ENCODE measurements around the gene CIAO3. TPM values are rescaled to one million over a fixed set of nuclear protein-coding genes. Genes with fewer than 3 reads are reported as not detected.

Gene CIAO3
- total RNA-seq, 1 experiment from 2014 or later: 44.5 TPM

- H3K27ac Mint-ChIP-seq (ENCODE audit: unreplicated experiment): no peak overlapping the region
- no peaks in the 10 kb centered on the region for H3K27me3 Mint-ChIP-seq (ENCODE audit: insufficient read depth, unreplicated experiment)
- H3K4me1 Mint-ChIP-seq (ENCODE audit: low read depth, unreplicated experiment): peaks cover 7% of the 10 kb centered on the region
- TF ChIP-seq, protein P1, sequence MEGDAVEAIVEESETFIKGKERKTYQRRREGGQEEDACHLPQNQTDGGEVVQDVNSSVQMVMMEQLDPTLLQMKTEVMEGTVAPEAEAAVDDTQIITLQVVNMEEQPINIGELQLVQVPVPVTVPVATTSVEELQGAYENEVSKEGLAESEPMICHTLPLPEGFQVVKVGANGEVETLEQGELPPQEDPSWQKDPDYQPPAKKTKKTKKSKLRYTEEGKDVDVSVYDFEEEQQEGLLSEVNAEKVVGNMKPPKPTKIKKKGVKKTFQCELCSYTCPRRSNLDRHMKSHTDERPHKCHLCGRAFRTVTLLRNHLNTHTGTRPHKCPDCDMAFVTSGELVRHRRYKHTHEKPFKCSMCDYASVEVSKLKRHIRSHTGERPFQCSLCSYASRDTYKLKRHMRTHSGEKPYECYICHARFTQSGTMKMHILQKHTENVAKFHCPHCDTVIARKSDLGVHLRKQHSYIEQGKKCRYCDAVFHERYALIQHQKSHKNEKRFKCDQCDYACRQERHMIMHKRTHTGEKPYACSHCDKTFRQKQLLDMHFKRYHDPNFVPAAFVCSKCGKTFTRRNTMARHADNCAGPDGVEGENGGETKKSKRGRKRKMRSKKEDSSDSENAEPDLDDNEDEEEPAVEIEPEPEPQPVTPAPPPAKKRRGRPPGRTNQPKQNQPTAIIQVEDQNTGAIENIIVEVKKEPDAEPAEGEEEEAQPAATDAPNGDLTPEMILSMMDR (IDR thresholded peaks at IDR 0.05; ENCODE audit: insufficient read depth in 1 of 2, low read depth in 1 of 2, low read length in 1 of 2, severe bottlenecking in 1 of 2, unreplicated experiment in 1 of 2): no peak
- H3K9me3 ChIP-seq: no peaks in the 10 kb centered on the region
- ChIA-PET CTCF (interaction anchor here (0.7 to 1.2 kb wide), 3 partner anchors 12 to 52 kb away, joined by 3 to 4 read pairs (median 3); partner anchors contain the start of genes CHTF18, GNG13 and RPUSD1), POLR2A (interaction anchor here (0.7 kb wide), 1 partner anchor 19 kb away, joined by 3 read pairs; no protein-coding TSS in a partner anchor)
- peaks cover 6% of the 10 kb centered on the region for H3K4me1 ChIP-seq
- H3K27me3 ChIP-seq (replicated peaks; ENCODE audit: control insufficient read depth, insufficient read depth, low read length): no peaks in the 10 kb centered on the region
- H3K9me3 Mint-ChIP-seq (ENCODE audit: unreplicated experiment): no peaks in the 10 kb centered on the region
- H3K36me3 ChIP-seq (ENCODE audit: control insufficient read depth, insufficient read depth, low read length): no peaks in the 10 kb centered on the region
- intact Hi-C loops (cut with micrococcal nuclease; ENCODE audit: unreplicated experiment): no loop called here
- peaks cover 4% of the 10 kb centered on the region for H3K36me3 Mint-ChIP-seq (ENCODE audit: insufficient read depth, unreplicated experiment)
- BruUV-seq (replicated peaks): no TSS peak
- no peak overlapping the region for H3K4me3 Mint-ChIP-seq (ENCODE audit: unreplicated experiment)
- H3K4me3 ChIP-seq (ENCODE audit: low read depth, low read length): no peak overlapping the region
- DNase-seq: no peak
Observed at GRCh38 chr16:749010-749409, 8.2 kb upstream of the CIAO3 start.

GRCh38 chr16:747978-748746, 7.4 kb upstream of the CIAO3 start:
- no peaks in the 10 kb centered on the region for H3K9me3 Mint-ChIP-seq (ENCODE audit: unreplicated experiment)

DNA sequence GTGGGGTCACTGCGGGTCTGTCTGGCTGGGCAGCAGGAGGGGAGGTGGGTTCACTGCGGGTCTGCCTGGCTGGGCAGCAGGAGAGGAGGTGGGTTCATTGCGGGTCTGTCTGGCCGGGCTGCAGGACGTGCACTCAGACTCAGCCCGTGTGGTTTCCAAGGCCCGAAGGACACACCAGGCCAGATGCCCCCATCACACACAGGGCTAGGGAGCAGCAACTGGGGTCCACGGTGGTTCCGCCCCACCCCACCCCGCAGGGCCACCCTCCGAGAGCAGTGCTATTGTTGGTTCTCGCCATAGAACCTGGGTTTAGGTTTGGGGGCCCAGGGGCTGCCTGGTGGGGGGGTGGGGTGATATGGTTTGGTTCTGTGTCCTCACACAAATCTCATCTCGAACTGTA, 5.8 kb upstream of the CIAO3 start:
- intact Hi-C loops (cut with micrococcal nuclease; ENCODE audit: unreplicated experiment): no loop called here
- Histone ChIP-seq H3K36me3 (ENCODE audit: control insufficient read depth, insufficient read depth, low read length) (no peaks in the 10 kb centered on the region), H3K4me3 (ENCODE audit: low read depth, low read length) (no peak overlapping the region), H3K4me1 (peaks cover 1% of the 10 kb centered on the region), H3K9me3 (no peaks in the 10 kb centered on the region), H3K27me3 (replicated peaks; ENCODE audit: control insufficient read depth, insufficient read depth, low read length) (no peaks in the 10 kb centered on the region)
- Mint-ChIP-seq H3K9me3 (ENCODE audit: unreplicated experiment) (no peaks in the 10 kb centered on the region), H3K4me1 (ENCODE audit: low read depth, unreplicated experiment) (no peaks in the 10 kb centered on the region), H3K36me3 (ENCODE audit: insufficient read depth, unreplicated experiment) (peaks cover under 1% of the 10 kb centered on the region), H3K27ac (ENCODE audit: unreplicated experiment) (no peak overlapping the region), H3K27me3 (ENCODE audit: insufficient read depth, unreplicated experiment) (no peaks in the 10 kb centered on the region), H3K4me3 (ENCODE audit: unreplicated experiment) (no peak overlapping the region)
- ChIA-PET CTCF (no interaction called here), POLR2A (interaction anchor here (0.6 kb wide), 1 partner anchor 66 kb away, joined by 3 read pairs; no protein-coding TSS in a partner anchor)
- DNase-seq: no peak
- no TSS peak for BruUV-seq (replicated peaks)
- TF ChIP-seq, protein P1 (IDR thresholded peaks at IDR 0.05; ENCODE audit: insufficient read depth in 1 of 2, low read depth in 1 of 2, low read length in 1 of 2, severe bottlenecking in 1 of 2, unreplicated experiment in 1 of 2): no peak

More at GRCh38 chr16:747978-748746, 7.4 kb upstream of the CIAO3 start:
- Mint-ChIP-seq H3K27ac (ENCODE audit: unreplicated experiment) (no peak overlapping the region), H3K4me1 (ENCODE audit: low read depth, unreplicated experiment) (peaks cover 7% of the 10 kb centered on the region), H3K36me3 (ENCODE audit: insufficient read depth, unreplicated experiment) (peaks cover 4% of the 10 kb centered on the region), H3K27me3 (ENCODE audit: insufficient read depth, unreplicated experiment) (no peaks in the 10 kb centered on the region), H3K4me3 (ENCODE audit: unreplicated experiment) (no peak overlapping the region)
- CTCF ChIA-PET: interaction anchor here (1.2 kb wide), 1 partner anchor 12 kb away, joined by 3 read pairs; no protein-coding TSS in a partner anchor
- POLR2A ChIA-PET: no interaction called here
- no TSS peak for BruUV-seq (replicated peaks)
- TF ChIP-seq, protein P1 (IDR thresholded peaks at IDR 0.05; ENCODE audit: insufficient read depth in 1 of 2, low read depth in 1 of 2, low read length in 1 of 2, severe bottlenecking in 1 of 2, unreplicated experiment in 1 of 2): no peak
- Histone ChIP-seq H3K4me1 (peaks cover 6% of the 10 kb centered on the region), H3K27me3 (replicated peaks; ENCODE audit: control insufficient read depth, insufficient read depth, low read length) (no peaks in the 10 kb centered on the region), H3K4me3 (ENCODE audit: low read depth, low read length) (no peak overlapping the region), H3K36me3 (ENCODE audit: control insufficient read depth, insufficient read depth, low read length) (no peaks in the 10 kb centered on the region), H3K9me3 (no peaks in the 10 kb centered on the region)
- intact Hi-C loops (cut with micrococcal nuclease; ENCODE audit: unreplicated experiment): no loop called here
- DNase-seq: no peak
